Liver (tissue), 9 donors: ENCODE results near the gene RBMX. TPM values are rescaled to one million over a fixed set of nuclear protein-coding genes. Genes with fewer than 3 reads are reported as not detected.

Experiments used
- DNase-seq: peaks from one replicate; pipeline ENCODE4 v3.0.0-alpha.2; 2017; ENCODE audit warnings: low spot score
- H3K27ac ChIP-seq, 2 donors: one replicate each; pipeline ENCODE4 v1.7.0; 2013; ENCODE audit warnings: inconsistent platforms in 2 of 2, low read length in 2 of 2, control low read depth in 1 of 2, low read depth in 1 of 2, mild to moderate bottlenecking in 1 of 2
- H3K27me3 ChIP-seq, 4 donors: one replicate each; pipeline versions ENCODE4 v1.6.1 to v1.7.0; 2013; ENCODE audit warnings: low read length in 3 of 4, inconsistent platforms in 1 of 4, mild to moderate bottlenecking in 1 of 4, moderate library complexity in 1 of 4; ENCODE audit not compliant: control insufficient read depth in 4 of 4, insufficient read depth in 4 of 4
- H3K36me3 ChIP-seq, 4 donors: one replicate each; pipeline versions ENCODE4 v1.6.1 to v1.7.0; 2013; ENCODE audit warnings: low read length in 3 of 4, mild to moderate bottlenecking in 3 of 4, low read depth in 1 of 4, moderate library complexity in 1 of 4; ENCODE audit not compliant: control insufficient read depth in 4 of 4, insufficient read depth in 3 of 4
- H3K4me1 ChIP-seq, 4 donors: one replicate each; pipeline versions ENCODE4 v1.6.1 to v1.7.0; 2013; ENCODE audit warnings: low read length in 3 of 4, mild to moderate bottlenecking in 3 of 4, moderate library complexity in 1 of 4; ENCODE audit not compliant: control insufficient read depth in 4 of 4, insufficient read depth in 4 of 4
- H3K4me3 ChIP-seq, 3 donors: one replicate each; pipeline versions ENCODE4 v1.6.1 to v1.7.0; 2013; ENCODE audit warnings: low read length in 3 of 3, control low read depth in 1 of 3, low read depth in 1 of 3, mild to moderate bottlenecking in 1 of 3
- H3K9ac ChIP-seq, 2 donors: one replicate each; pipeline ENCODE4 v1.7.0; 2013; ENCODE audit warnings: low read length in 2 of 2, mild to moderate bottlenecking in 2 of 2, moderate library complexity in 2 of 2, control low read depth in 1 of 2, low read depth in 1 of 2
- H3K9me3 ChIP-seq, 4 donors: one replicate each; pipeline versions ENCODE4 v1.6.1 to v1.7.0; 2013; ENCODE audit warnings: low read length in 3 of 4; ENCODE audit not compliant: control insufficient read depth in 4 of 4
- ATF3 ChIP-seq: IDR thresholded peaks from 2 replicates; pipeline ENCODE4 v1.6.1; 2016; ENCODE audit warnings: antibody characterized with exemption
- CTCF ChIP-seq: fragments of 150-350 bp; IDR thresholded peaks from 2 replicates; pipeline ENCODE4 v1.5.1; 2017; ENCODE audit warnings: improper control_type of control experiment, low read depth, low read length; ENCODE audit not compliant: missing input control
- EGR1 ChIP-seq, 2 donors: IDR thresholded peaks; 2 replicates each; pipeline ENCODE4 v1.6.1; 2016 to 2018; ENCODE audit warnings: antibody characterized with exemption in 2 of 2, low read depth in 2 of 2
- FOXA1 ChIP-seq: IDR thresholded peaks from 2 replicates; pipeline ENCODE4 v1.6.1; 2016; ENCODE audit warnings: antibody characterized with exemption
- FOXA2 ChIP-seq: IDR thresholded peaks from 2 replicates; pipeline ENCODE4 v1.6.1; 2016; ENCODE audit warnings: antibody characterized with exemption
- GABPA ChIP-seq, 2 donors: IDR thresholded peaks in 1 of 2; conservative IDR thresholded peaks in 1 of 2; 2 replicates each; pipeline ENCODE4 v1.6.1; 2016; ENCODE audit warnings: antibody characterized with exemption in 2 of 2, mild to moderate bottlenecking in 1 of 2, moderate library complexity in 1 of 2
- HNF4A ChIP-seq, 2 donors: conservative IDR thresholded peaks; 2 replicates each; pipeline ENCODE4 v1.6.1; 2016; ENCODE audit warnings: antibody characterized with exemption in 2 of 2, mild to moderate bottlenecking in 2 of 2
- HNF4G ChIP-seq: IDR thresholded peaks from 2 replicates; pipeline ENCODE4 v1.6.1; 2016; ENCODE audit warnings: antibody characterized with exemption
- JUND ChIP-seq, 2 donors: IDR thresholded peaks; 2 replicates each; pipeline ENCODE4 v1.6.1; 2016; ENCODE audit warnings: antibody characterized with exemption in 2 of 2
- MAX ChIP-seq: IDR thresholded peaks from 2 replicates; pipeline ENCODE4 v1.6.1; 2016; ENCODE audit warnings: antibody characterized with exemption
- NR2F2 ChIP-seq: IDR thresholded peaks from 2 replicates; pipeline ENCODE4 v1.6.1; 2016; ENCODE audit warnings: antibody characterized with exemption
- RAD21 ChIP-seq, 2 donors: IDR thresholded peaks; 2 replicates each; pipeline ENCODE4 v1.6.1; 2016; ENCODE audit warnings: antibody characterized with exemption in 2 of 2, mild to moderate bottlenecking in 2 of 2
- REST ChIP-seq: IDR thresholded peaks from 2 replicates; pipeline ENCODE4 v1.6.1; 2016; ENCODE audit warnings: antibody characterized with exemption, mild to moderate bottlenecking
- RXRA ChIP-seq, 2 donors: IDR thresholded peaks; 2 replicates each; pipeline ENCODE4 v1.6.1; 2017 to 2018; ENCODE audit warnings: antibody characterized with exemption in 2 of 2, mild to moderate bottlenecking in 1 of 2
- SP1 ChIP-seq: IDR thresholded peaks from 2 replicates; pipeline ENCODE4 v1.6.1; 2018; ENCODE audit warnings: antibody characterized with exemption, mild to moderate bottlenecking
- TAF1 ChIP-seq: conservative IDR thresholded peaks from 2 replicates; pipeline ENCODE4 v1.6.1; 2016; ENCODE audit warnings: antibody characterized with exemption, mild to moderate bottlenecking
- YY1 ChIP-seq: IDR thresholded peaks from 2 replicates; pipeline ENCODE4 v1.6.1; 2016; ENCODE audit warnings: antibody characterized with exemption, mild to moderate bottlenecking
- ZBTB33 ChIP-seq: IDR thresholded peaks from 2 replicates; pipeline ENCODE4 v1.6.1; 2016; ENCODE audit warnings: antibody characterized with exemption
- WGBS: extraction: QIAGEN DNeasy Blood & Tissue Kit; methylation state at CpG from one replicate; pipeline ENCODE4 v1.1.7; 2013; 5-methylcytosine and 5-hydroxymethylcytosine counted together
- polyA plus RNA-seq, 2 donors: library from polyadenylated mRNA; stranded (reverse) in 1 of 2; unstranded in 1 of 2; fragments of 200-250 nt in 1 of 2; fragments of >200 nt in 1 of 2; fragmentation: Nextera tagmentation in 1 of 2; extraction: Ambion mirVana in 1 of 2; gene quantifications; one replicate each; pipeline versions ENCODE4 v1.2.1 to v1.2.3, GENCODE V29; 2013 to 2015
- total RNA-seq, 2 donors: library from RNA; depleted of rRNA; stranded (reverse); fragments of >200 nt; gene quantifications; one replicate each; pipeline ENCODE4 v1.2.3, GENCODE V29; 2014
- donor health status: healthy.
- donor health status: healthy.
- donor health status: healthy.
- donor health status: healthy.
- donor health status: healthy.

Gene RBMX
- total and polyA plus RNA-seq, 4 donors = 29.3 to 93.6 (median 63.2) TPM

- TF ChIP-seq MAX (no peak), TAF1 (no peak), RXRA (IDR thresholded peaks at IDR 0.05) (no peak), ZBTB33 (no peak), YY1 (no peak), GABPA (IDR thresholded peaks at IDR 0.05 in 1 of 2, conservative IDR thresholded peaks at IDR 0.05 in 1 of 2) (no peak), JUND (IDR thresholded peaks at IDR 0.05) (no peak), ATF3 (no peak), CTCF (no peak), RAD21 (IDR thresholded peaks at IDR 0.05) (no peak), NR2F2 (no peak), SP1 (no peak), FOXA1 (no peak), HNF4A (conservative IDR thresholded peaks at IDR 0.05) (no peak), FOXA2 (no peak), HNF4G (no peak), REST (no peak), EGR1 (IDR thresholded peaks at IDR 0.05; ENCODE audit: low read depth in 2 of 2) (no peak)
- no peak overlapping the region for H3K4me3 ChIP-seq
- no peak overlapping the region for H3K9ac ChIP-seq
- no peaks in the 10 kb centered on the region for H3K36me3 ChIP-seq
- no peaks in the 10 kb centered on the region for H3K27me3 ChIP-seq
- no peaks in the 10 kb centered on the region for H3K9me3 ChIP-seq
- no peak overlapping the region for H3K27ac ChIP-seq
- no peaks in the 10 kb centered on the region for H3K4me1 ChIP-seq
- DNase-seq = no peak
These were observed 39.5 kb upstream of the RBMX start for GRCh38 chrX:136920001-136920400.

- Histone ChIP-seq H3K27me3 (no peaks in the 10 kb centered on the region), H3K27ac (no peak overlapping the region), H3K9ac (no peak overlapping the region), H3K9me3 (no peaks in the 10 kb centered on the region), H3K4me3 (no peak overlapping the region), H3K36me3 (no peaks in the 10 kb centered on the region), H3K4me1 (no peaks in the 10 kb centered on the region)
- no peak for DNase-seq
- WGBS = 93% methylated on average over 2 of the region's 2 CpGs
- no peak for TF ChIP-seq JUND (IDR thresholded peaks at IDR 0.05)
- no peak for TF ChIP-seq ZBTB33
- TF ChIP-seq SP1 = no peak
- no peak for TF ChIP-seq FOXA2
- TF ChIP-seq NR2F2 = no peak
- TF ChIP-seq REST = no peak
- no peak for TF ChIP-seq ATF3
- no peak for TF ChIP-seq TAF1
- TF ChIP-seq RXRA (IDR thresholded peaks at IDR 0.05) = no peak
These were observed 36.3 kb upstream of the RBMX start for GRCh38 chrX:136916827-136917226.
